ELR (cell line): ENCODE results near the gene RAB11FIP3.

ENCODE experiments used
- DNase-seq: peaks from one replicate; pipeline ENCODE4 v3.0.0-alpha.2; 2015; ENCODE audit warnings: low read depth

Gene RAB11FIP3

DNA sequence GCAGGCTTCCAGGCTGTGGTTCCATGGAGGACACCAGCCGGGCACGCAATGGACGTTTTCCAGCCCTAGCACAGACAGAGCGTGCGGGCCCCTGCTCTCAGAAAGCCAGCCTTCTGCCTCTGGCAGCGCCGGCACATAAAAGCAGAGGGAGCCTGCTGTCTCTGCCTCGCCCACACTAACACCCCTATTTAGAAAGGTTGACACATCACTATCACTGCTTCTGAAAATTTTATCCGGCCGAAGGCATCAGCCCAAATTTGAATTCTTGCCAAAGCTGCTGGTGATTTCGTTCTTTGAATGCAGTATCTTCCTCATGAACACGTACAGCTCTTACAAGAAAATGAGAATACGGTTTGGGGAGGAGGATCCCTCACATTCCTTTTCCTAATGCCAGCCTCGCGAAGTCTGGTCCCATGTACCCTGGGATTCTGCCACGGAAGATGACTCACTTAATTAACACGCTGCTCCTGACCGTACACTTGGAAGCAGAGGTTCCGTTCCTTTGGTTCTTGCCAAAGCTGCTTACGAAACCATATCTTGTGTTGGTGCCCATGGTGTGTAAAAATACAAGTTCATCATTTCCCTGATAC is 1.3 kb upstream of the RAB11FIP3 start:
- peak; percentile 92 for DNase-seq

DNA sequence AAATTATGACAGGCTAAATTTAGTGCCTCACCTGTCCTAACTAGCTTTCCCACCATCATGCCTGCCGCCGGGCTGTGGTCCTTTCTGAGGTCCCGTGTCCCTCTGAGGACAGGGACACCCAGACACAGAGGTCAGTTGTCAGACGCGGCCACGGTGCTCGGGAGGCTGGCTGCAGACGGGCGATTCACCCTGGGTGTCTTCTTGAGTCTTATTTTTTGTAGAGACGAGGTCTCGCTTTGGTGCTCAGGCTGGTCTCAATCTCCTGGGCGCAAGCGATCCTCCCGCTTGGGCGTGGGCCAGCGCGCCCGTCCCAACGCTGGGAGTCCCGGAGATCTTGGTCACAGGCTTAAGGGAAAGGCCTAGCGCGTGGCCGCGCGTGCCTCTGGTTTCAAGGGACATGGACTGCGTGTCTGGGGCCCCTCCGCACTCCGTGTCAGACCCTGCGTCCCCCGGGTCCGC is 797 bp upstream of the RAB11FIP3 start:
- DNase-seq: peak; percentile 51

DNA sequence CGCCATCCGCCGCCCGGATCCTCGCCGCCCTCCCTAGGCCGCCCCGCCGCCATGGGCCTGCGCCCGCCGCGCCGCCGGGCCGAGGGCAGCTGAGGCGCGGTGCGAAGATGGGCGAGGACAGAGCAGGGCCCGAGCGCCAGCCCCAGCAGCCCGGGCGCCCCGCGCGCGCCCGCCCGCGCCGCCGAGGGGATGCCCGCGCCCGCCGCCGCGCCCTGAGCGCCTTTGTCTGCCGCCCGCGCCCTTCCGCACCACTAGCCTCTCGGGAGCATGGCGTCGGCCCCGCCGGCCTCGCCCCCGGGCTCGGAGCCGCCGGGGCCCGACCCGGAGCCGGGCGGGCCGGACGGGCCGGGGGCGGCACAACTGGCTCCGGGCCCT is 278 bp downstream of the RAB11FIP3 start:
- DNase-seq: no peak

DNA sequence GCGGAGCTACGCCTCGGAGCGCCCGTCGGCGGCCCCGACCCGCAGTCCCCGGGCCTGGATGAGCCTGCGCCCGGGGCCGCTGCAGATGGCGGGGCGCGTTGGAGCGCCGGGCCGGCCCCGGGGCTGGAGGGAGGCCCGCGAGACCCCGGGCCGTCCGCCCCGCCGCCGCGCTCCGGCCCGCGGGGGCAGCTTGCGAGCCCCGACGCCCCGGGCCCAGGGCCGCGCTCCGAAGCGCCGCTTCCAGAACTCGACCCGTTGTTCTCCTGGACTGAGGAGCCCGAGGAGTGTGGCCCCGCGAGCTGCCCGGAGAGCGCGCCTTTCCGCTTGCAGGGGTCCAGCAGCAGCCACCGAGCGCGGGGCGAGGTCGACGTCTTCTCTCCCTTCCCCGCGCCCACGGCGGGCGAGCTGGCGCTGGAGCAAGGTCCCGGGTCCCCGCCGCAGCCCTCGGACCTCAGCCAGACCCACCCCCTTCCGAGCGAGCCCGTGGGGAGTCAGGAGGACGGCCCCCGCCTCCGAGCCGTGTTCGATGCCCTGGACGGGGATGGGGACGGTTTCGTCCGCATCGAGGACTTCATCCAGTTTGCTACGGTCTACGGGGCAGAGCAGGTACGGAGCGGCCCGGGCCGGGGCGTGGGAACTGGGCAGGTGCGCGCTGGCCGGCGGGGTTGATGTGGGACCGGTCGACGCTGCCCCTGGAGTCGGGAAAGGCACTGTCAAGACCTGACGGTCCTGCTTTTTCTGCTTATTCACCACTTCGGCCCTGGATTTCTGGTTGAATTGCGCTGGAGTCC is 861 bp downstream of the RAB11FIP3 start:
- peak; percentile 38 for DNase-seq

DNA sequence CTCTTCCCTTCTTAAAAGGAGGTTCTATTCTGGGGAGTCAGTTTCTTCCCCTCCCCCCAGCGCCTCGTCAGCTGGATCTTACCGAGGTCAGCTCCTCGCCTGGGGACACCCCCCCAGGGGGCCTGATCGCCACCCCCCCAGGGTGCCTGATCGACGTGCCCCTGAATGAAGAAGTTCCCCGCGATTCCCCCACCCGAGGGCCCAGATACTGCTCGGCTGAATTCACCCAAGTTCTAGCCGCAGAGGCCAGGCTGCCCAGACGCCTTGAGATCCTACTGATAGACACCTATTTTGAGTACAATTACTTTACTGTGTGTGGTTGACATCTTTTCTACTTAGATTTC is 1.4 kb downstream of the RAB11FIP3 start:
- no peak for DNase-seq

DNA sequence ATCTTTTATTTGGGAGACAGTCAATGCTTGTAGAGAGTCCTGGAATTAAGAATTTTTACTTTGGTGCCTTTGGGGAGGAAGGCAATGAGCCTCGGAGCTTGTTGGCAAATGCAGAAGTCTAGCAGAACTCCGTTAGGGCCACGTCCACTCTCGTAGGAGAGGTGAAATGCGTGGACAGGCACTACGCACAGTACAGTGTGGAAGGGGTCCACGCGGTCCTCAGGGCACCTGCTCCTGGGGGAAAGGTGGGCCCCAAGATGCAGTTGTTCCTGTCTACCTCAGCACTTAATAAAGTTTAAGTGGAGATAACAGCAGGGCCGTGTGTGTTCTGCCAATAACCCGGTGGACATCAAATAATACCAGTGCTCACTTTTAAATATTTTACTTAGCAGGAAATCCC is 1.8 kb downstream of the RAB11FIP3 start:
- DNase-seq: no peak

DNA sequence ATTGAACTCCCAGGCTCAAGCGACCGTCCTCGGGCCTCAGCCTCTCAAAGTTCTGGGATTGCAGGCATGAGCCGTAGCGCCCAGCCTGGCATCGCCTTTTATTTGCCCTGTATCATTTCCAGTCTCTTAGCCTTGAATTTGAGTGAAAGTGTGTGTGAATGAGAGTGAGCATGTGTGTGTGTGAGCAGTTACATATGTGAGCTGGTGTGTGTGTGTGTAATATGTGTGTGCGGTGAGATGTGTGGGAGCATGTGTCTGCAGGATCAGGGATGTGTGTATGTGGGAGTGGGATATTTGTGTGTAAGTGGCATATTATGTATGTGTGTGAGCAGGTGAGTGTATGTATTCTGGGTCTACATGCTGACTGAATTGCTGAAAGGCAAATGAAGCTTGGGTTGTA is 5.5 kb downstream of the RAB11FIP3 start:
- DNase-seq: no peak

DNA sequence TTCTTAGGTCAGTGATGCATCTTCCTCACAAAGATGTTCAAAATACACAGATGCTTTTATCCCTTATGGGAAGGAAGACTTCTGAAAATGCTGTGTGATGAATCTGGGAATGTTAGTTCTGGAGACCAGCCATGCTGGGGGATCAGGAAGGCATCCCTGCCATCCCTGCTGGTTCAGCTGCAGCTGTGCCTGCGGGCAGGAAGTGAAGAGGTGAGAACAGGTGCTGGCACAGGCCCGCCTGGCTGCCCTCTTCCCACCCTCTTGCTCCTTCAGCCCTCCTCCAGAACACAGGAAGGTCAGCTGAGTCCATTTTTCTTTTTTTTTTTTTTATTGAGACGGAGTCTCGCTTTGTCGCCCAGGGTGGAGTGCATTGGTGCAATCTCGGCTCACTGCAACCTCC is 15.2 kb downstream of the RAB11FIP3 start:
- no peak for DNase-seq

DNA sequence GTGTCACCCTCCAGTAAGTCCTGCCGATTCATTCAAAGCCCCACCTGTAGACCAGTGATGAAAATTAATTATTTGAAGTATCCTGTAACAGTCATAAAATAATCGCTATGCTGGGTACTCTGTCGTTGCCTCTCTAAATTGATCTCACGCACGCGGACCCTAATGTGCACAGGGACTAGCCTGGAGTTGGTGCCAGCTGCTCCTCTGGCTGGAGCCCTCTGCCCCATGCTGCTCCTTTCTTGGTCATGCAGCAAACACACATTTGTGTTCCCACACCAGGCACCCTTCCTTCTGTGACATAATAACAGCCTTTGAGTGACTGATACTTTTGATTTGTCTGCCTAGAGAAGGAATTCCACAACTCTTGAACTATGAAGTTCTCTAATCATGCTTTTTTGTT is 16.0 kb downstream of the RAB11FIP3 start:
- no peak for DNase-seq

DNA sequence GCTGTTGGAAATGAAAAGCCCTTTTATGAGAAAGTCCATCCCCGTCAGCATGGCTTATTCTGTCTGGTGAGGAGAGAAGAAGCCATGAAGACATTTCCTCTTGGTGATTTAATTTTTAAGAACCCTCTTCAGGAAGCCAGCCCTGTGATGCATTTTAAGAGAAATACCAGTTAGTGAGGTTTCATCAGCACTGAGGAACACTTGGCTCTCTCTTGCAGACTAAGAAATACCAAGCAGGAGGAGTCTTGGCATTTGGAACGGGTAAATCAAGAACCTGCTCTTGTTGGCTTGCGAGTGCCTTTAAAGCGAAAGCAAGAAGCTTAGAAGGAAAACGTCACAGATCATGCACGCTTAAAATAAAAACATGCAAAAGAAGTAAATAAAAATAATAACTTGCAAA is 17.5 kb downstream of the RAB11FIP3 start:
- DNase-seq: no peak

DNA sequence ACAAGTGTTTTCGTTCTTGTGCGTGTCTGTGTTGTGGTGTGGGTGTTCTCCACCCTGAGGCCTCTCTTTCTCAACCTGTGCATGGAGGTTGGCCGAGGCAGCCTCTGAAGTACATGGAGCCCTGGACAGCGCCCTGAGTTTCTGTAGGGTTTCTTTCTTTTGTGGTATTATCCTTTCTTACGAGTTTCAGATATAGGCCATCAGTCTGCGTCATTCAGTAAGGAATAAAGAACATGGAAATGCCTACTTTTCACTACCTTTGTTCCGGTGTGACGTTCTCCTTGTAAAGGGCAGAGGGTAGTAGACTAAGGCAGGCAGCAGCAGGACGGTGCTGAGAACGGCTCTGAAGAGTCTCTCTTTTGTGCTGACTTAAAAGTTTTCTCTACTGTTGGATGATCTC is 18.6 kb downstream of the RAB11FIP3 start:
- DNase-seq: no peak

DNA sequence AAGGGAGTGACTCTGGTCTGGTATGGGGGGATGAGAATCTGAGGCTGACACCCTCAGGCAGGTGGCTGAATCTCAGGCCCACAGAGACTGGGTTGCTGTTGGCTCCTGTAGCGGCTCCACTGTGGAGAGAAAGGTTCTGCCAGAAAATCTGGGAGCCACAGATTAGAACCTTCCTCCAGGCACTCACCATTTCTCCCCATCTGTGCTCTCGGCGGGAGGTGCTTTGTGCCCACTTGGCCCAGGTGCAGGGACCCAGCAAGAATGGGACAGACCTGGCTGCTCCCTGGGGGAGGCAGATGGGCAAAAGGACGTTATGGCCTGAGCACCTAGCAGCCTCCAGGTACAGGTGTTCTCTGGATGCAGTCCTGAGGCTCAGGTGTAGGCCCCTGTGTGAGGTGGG is 20.1 kb downstream of the RAB11FIP3 start:
- no peak for DNase-seq

DNA sequence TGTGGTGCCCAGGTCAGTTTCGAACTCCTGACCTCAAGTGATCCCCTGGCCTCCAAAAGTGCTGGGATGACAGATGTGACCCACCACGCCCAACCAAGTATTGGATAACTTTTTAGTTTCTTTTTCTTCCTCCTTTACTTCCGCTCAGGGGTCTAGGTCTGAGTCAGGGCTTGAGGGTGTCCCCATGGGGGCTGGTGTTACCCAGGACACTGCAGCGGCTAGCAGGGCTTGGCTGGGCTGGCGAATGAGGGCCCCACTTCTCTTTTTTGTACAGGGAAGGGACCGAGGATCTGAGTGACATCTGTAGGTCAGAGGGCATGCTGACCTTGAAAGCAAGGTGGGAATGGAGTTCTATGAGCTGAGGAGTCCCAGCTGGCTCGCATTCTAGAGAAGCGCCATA is 24.9 kb downstream of the RAB11FIP3 start:
- no peak for DNase-seq

DNA sequence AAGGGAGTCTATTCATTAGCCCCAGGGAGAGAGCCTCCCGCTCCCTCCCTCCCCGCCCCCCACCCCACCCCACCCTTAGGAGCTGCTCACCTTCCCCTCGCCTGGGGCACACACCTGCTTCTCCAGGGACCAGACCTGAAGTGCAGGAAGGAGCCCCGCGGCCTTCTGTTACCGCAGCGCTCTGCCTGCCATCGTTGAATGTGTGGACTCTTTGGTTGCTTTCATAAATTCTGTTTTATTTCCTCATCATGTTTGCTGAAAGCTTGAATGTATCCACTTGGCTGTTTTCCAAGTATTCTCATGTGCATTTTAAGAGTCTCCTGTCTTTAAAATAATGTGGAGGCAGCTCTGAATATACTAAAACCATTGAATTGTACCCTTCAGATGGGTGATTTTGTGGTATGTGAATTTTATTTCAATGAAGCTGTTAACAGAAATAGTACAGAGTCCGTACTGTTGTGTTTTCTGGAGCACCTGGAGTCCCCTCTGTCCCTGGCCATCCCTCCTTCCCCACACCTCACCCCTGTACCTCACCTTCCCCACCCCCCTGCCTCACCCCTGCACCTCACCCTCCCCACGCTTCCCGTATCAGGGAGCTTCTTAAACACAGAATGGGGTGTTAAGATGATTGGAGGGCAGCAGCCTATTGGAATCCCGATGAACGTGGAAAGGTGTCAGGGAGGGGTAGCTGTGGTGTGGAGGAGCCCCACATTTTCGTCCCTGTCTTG is 25.5 kb downstream of the RAB11FIP3 start:
- no peak for DNase-seq

DNA sequence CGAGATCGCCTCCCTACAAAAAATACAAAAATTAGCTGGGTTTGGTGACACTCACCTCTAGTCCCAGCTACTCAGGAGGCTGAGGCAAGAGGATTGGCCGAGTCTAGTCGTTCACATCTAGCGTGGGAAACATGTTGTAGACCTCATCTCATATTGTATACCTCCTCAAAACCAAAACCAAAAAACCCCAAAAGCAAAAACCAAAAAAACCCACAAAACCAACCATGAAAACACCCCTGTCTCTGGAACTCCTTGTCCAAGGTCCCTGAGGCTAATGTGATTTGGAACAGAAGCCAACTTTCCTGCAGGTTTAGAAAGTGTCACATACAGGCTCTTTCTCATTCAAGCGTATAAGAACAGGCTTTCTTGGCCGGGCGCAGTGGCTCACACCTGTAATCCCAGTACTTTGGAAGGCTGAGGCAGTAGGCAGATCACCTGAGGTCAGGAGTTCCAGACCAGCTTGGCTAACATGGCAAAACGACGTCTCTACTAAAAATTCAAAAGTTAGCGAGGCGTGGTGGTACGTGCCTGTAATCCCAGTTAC is 29.0 kb downstream of the RAB11FIP3 start:
- no peak for DNase-seq

DNA sequence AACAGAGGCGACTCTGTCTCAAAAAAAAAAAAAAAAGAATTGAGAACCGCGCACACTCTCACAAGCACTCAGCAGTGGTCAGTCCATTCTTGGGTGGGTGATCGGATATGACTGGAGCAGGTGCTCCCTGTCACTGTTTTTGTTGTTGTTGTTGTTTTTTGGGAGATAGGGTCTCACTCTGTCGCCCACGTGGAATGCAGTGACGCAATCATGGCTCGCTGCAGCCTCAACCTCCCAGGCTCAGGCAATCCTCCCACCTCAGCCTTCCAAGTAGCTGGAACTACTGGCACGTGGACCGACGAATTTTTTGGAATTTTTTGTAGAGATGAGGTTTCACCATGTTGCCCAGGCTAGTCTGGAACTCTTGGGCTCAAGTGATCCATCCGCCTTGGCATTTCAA is 30.0 kb downstream of the RAB11FIP3 start:
- DNase-seq: no peak

DNA sequence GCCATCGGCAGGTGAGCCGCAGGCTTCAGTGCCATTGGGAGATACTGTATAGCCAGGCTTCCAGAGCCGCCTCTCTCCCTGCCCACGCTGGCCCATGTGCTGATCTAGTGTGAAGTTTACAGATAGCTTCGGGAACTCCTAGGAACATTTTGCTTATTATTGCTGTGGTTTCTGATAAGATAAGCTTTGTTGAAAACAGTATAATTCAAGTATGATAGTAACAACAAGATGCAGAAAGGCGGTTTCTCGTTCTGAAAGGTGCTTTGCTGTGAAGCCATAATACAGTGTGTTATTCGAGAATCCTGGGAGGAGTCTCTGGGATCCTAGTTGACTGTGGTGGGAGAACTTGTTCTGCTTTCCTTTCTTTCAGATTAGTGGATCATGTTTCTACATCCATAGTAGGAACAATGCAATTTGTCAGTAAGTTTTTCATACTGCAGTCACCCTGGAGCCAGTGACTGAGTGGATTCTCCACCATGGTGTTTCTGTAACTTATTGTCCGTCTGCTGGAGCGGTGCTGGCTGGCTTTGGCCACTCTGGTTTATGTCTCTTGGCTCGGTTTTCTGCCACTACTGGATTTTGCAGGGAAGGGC is 31.5 kb downstream of the RAB11FIP3 start:
- no peak for DNase-seq

DNA sequence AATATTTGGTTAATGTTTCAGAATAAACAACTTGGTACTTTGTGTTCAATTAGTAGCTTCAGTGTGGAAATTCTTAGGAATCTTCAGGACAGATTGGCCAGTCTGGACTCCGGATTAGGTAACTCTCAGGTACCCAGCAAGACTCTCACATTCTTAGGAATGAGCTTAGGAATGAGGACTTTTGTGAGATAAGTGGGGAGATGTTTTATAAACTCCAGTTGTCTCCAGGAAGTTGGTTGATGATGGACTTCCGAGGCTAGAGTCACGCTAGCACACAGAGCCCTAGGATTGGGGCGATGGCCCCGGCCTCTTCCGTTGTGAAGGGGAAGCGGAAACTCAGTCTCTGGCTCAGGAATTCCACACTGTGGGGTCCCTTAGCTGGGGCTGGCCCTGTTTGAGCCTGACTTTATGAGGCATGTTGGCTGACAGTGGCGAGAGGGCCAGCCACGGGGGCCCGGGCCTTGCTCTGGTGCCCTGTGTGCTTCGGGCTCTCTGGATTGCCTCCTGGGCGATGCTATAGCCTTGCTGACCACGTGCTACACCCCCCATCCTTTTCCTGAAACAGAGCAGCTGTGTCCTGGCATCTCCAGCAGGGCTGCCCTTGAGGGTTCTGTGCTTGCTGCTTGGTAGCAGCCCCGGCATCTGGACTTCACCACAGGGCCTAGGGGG is 32.4 kb downstream of the RAB11FIP3 start:
- DNase-seq: peak; percentile 4

DNA sequence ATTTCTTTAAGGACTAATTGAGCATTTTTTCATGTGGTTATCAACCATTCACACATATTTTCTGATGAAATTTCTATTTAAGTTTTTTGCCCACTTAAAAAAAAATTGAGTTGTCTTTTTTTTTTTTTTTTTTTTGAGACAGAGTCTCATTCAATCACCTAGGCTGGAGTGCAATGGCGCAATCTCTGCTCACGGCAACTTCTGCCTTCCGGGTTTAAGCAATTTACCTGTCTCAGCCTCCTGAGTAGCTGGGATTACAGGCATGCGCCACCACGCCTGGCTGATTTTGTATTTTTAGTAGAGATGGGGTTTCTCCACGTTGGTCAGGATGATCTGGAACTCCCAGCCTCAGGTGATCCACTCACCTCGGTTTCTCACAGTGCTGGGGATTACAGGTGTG is 34.3 kb downstream of the RAB11FIP3 start:
- DNase-seq: no peak

DNA sequence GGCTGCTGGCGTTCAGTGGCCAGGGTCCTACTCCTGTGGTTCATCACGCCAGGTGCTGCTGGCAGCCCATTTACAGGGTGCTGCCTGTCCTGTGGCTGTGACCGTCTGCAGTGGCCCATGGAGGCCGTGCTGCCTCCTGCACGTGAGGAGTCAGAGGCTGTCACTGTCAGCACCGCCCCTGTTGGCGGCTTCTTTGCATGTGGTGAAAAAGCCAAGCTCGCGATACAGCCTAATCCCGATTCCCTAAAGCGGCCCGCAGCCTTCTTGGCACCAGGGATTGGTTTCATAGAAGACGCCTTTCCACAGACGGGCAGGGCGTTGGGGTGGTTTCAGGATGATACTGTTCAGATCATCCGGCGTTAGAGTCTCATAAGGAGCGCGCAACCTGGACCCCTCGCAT is 35.3 kb downstream of the RAB11FIP3 start:
- DNase-seq: no peak

DNA sequence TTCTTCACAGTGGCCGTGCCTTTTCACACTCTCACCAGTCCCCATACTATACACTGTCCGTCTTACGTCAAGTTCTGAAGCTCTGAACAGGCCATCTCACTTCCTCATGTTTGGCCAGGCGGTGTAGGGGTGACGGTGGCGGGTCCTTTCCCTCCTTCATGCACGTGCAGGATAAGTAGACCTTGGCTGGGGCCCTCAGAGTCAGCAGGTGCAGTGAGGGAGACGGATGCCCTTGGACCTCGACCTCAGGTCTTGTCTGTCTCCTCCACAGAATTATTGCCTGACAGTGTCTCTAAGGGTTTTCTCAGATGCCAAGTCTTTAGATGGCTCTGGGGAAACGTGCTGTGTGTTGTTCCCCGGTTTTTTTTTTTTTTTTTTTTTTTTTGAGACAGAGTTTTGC is 37.6 kb downstream of the RAB11FIP3 start:
- DNase-seq: no peak

DNA sequence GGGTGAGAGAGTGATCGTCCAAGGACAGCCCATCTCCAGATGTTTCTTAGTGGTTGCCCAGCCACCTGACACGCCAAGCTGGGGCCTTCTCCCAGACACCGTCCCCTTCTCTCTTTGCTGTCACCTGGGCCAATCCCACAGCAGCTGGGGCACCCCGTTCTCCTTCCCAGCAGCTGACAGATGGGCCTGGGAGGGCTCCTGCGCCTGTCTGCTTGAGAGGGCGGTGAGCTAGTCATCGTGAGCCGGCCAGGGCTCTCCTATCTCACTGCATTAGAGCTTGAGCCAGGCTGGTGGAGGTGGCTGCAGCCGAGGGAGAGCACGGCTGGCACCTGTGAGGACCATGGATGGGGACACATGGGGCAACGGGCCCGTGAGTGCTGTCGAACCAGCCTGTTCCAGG is 41.2 kb downstream of the RAB11FIP3 start:
- DNase-seq: no peak
